T follicular helper cell (primary cell): ENCODE results near the gene SLC16A12.

Experiments used
- DNase-seq: peaks from one replicate; pipeline ENCODE4 v3.0.0-alpha.2; 2020; ENCODE audit warnings: low read depth

SLC16A12 gene

GRCh38 chr10:89390476-89391225 is 144.7 kb downstream of the SLC16A12 start:
- DNase-seq, result no peak

- DNase-seq, result no peak
Measured at GRCh38 chr10:89389254-89389653, 146.1 kb downstream of the SLC16A12 start.

DNA sequence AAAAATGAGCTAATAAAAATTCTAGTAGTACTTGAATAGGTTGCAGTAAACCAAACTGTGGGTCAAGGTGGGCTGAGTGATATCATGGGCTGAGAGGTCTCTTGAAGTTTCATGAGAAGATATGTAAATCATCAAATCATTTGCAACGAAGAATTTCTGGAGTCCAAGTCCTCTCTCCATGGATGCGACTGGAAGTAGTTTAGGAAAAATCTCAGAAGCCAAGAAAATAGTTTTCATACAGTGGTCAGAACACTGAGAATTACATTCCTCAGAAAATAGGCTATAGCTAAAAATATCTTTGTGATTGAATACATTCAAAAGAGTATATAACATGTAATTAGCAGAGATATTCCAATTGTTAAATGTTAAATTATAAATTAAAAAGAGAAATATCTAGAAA is 146.6 kb downstream of the SLC16A12 start:
- no peak for DNase-seq

- DNase-seq, result no peak
Measured at GRCh38 chr10:89384474-89385340, 150.7 kb downstream of the SLC16A12 start.

DNA sequence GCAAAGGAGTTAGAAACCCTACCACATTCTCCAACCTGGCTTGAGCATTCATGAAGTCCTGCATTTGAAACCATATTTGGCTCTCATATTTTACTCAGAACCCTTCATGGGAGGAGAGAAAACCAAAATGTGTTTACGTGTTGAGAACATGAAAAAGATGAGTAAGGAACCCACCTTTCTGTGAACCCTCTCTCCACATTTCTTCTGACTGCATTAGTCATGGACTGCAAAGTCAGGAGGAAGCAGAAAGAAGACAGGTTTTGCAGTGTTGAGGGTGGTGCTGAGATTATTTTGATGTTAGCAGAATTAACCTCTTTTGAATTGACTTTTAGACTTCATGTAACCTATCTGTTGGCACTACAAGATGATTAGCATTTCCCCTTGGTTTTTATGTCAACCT is 152.6 kb downstream of the SLC16A12 start:
- DNase-seq, result no peak
